HG03060 (cell line): ENCODE data around the gene ZNF385A.

Source experiments
- ATAC-seq: cut with Tn5 transposase; IDR thresholded peaks from one replicate; pipeline ENCODE4 v1.9.1; 2021; ENCODE audit warnings: low read depth, moderate number of reproducible peaks; ENCODE audit not compliant: unreplicated experiment

The ZNF385A gene

GRCh38 chr12:54394281-54394719 is 9.8 kb upstream of the ZNF385A start:
- no peak for ATAC-seq

GRCh38 chr12:54393743-54394142 is 9.2 kb upstream of the ZNF385A start:
- no peak for ATAC-seq

GRCh38 chr12:54393207-54393609 is 8.7 kb upstream of the ZNF385A start:
- no peak for ATAC-seq

GRCh38 chr12:54392485-54393206 is 8.1 kb upstream of the ZNF385A start:
- no peak for ATAC-seq

GRCh38 chr12:54390668-54391551 is 6.4 kb upstream of the ZNF385A start:
- ATAC-seq, result no peak

GRCh38 chr12:54390176-54390667 is 5.7 kb upstream of the ZNF385A start:
- ATAC-seq, result no peak

- ATAC-seq, result no peak
These were observed 5.2 kb upstream of the ZNF385A start for GRCh38 chr12:54389607-54390175.

- ATAC-seq, result no peak
These were observed 4.6 kb upstream of the ZNF385A start for GRCh38 chr12:54389134-54389508.

- no peak for ATAC-seq
These were observed 4.0 kb upstream of the ZNF385A start for GRCh38 chr12:54388237-54389133.

- no peak for ATAC-seq
These were observed 2.6 kb upstream of the ZNF385A start for GRCh38 chr12:54387114-54387467.

- no peak for ATAC-seq
These were observed 2.0 kb upstream of the ZNF385A start for GRCh38 chr12:54386403-54387113.

- ATAC-seq, result no peak
These were observed 850 bp upstream of the ZNF385A start for GRCh38 chr12:54385251-54385914.

- no peak for ATAC-seq
These were observed 1.4 kb downstream of the ZNF385A start for GRCh38 chr12:54383041-54383609.

GRCh38 chr12:54381136-54381535 is 3.4 kb downstream of the ZNF385A start:
- ATAC-seq, result no peak

- ATAC-seq, result no peak
These were observed 4.9 kb downstream of the ZNF385A start for GRCh38 chr12:54379398-54380201.

GRCh38 chr12:54378796-54379397 is 5.6 kb downstream of the ZNF385A start:
- no peak for ATAC-seq

- no peak for ATAC-seq
These were observed 6.6 kb downstream of the ZNF385A start for GRCh38 chr12:54377797-54378515.
